H1 (cell line): ENCODE measurements around the gene ZNF30.

Experiments used
- CTCF ChIP-seq, 3 experiments: IDR thresholded peaks; 1 replicate in 2 of 3; 2 replicates in 1 of 3; pipeline versions ENCODE4 v1.5.1 to v1.6.1; 2011; ENCODE audit warnings: low read length in 3 of 3, mild to moderate bottlenecking in 3 of 3, inconsistent platforms in 2 of 3, low read depth in 1 of 3, moderate library complexity in 1 of 3; ENCODE audit not compliant: insufficient read depth in 1 of 3; ENCODE audit errors: control extremely low read depth in 1 of 3
- EP300 ChIP-seq, 2 experiments: IDR thresholded peaks; 1 replicate in 1 of 2; 2 replicates in 1 of 2; pipeline ENCODE4 v1.6.1; 2011 to 2012; ENCODE audit warnings: low read depth in 2 of 2, low read length in 2 of 2, mild to moderate bottlenecking in 2 of 2, borderline replicate concordance in 1 of 2, inconsistent platforms in 1 of 2, moderate library complexity in 1 of 2
- FOSL1 ChIP-seq: IDR thresholded peaks from 2 replicates; pipeline ENCODE4 v1.6.1; 2011; ENCODE audit warnings: mild to moderate bottlenecking, low read depth, low read length, moderate library complexity; ENCODE audit not compliant: insufficient read depth
- JUN ChIP-seq: IDR thresholded peaks from 2 replicates; pipeline ENCODE4 v1.6.1; 2011; ENCODE audit warnings: low read depth, mild to moderate bottlenecking, improper control_type of control experiment, low read length
- JUND ChIP-seq: IDR thresholded peaks from 2 replicates; pipeline ENCODE4 v1.6.1; 2011; ENCODE audit warnings: mild to moderate bottlenecking, improper control_type of control experiment, low read length
- KDM5A ChIP-seq: fragments of 200-600 bp; IDR thresholded peaks from 2 replicates; pipeline ENCODE4 v1.7.1; 2012; ENCODE audit warnings: mild to moderate bottlenecking, low read length, inconsistent platforms, mixed read lengths
- POLR2A ChIP-seq, 2 experiments: IDR thresholded peaks; 1 replicate in 1 of 2; 2 replicates in 1 of 2; pipeline ENCODE4 v1.6.1; 2011; ENCODE audit warnings: low read depth in 2 of 2, low read length in 2 of 2, mild to moderate bottlenecking in 2 of 2; ENCODE audit errors: control extremely low read depth in 1 of 2
- RNF2 ChIP-seq: fragments of 200-900, 300-1000 bp; sonication (generic); IDR thresholded peaks from 2 replicates; pipeline ENCODE4 v1.7.1; 2016; ENCODE audit warnings: borderline replicate concordance, low read depth, mild to moderate bottlenecking, antibody characterized with exemption, low read length; ENCODE audit not compliant: poor library complexity, severe bottlenecking; ENCODE audit errors: missing control alignments
- SIN3A ChIP-seq, 2 experiments: IDR thresholded peaks in 1 of 2; conservative IDR thresholded peaks in 1 of 2; 2 replicates each; pipeline ENCODE4 v1.6.1; 2011 to 2012; ENCODE audit warnings: low read length in 2 of 2, improper control_type of control experiment in 1 of 2, low read depth in 1 of 2, mild to moderate bottlenecking in 1 of 2
- SIX5 ChIP-seq: IDR thresholded peaks from 2 replicates; pipeline ENCODE4 v1.6.1; 2011; ENCODE audit warnings: mild to moderate bottlenecking, low read depth, low read length
- TF ChIP-seq, protein P1 (sequence below): IDR thresholded peaks from 2 replicates; pipeline ENCODE4 v1.6.1; 2012; ENCODE audit warnings: inconsistent platforms

DNA sequence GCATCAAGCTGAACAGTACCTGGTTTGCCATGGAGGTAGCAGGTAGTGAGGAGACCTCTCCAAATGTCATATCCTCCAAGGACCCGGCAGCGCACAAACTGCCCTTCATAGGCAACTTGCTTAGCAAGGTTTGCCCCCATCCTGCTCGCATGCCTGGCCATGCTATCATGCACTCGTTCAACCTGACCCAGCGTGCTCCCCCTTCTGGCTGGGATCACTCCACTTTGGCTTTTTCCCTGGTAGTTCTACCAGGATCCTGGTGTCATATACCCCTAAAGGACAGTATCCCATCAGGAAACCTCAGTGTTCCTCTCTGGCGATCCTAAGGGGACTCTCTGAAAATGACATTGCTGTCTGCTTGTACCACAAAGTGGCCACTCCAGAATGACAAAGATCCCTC, 38.6 kb upstream of the ZNF30 start:
- TF ChIP-seq CTCF (IDR thresholded peaks at IDR 0.05; ENCODE audit: control extremely low read depth in 1 of 3, insufficient read depth in 1 of 3, low read depth in 1 of 3, low read length in 3 of 3) (peak in 2 of 3 experiments; percentile 24 to 29; a peak in 2 of 4 replicates), EP300 (IDR thresholded peaks at IDR 0.05; ENCODE audit: borderline replicate concordance in 1 of 2, low read depth in 2 of 2, low read length in 2 of 2) (no peak), POLR2A (IDR thresholded peaks at IDR 0.05; ENCODE audit: control extremely low read depth in 1 of 2, low read depth in 2 of 2, low read length in 2 of 2) (no peak), SIX5 (no peak), RNF2 (no peak), KDM5A (no peak), SIN3A (conservative IDR thresholded peaks at IDR 0.05 in 1 of 2, IDR thresholded peaks at IDR 0.05 in 1 of 2; ENCODE audit: low read depth in 1 of 2, low read length in 2 of 2) (no peak), JUN (no peak), FOSL1 (no peak), JUND (no peak)
- TF ChIP-seq, protein P1, sequence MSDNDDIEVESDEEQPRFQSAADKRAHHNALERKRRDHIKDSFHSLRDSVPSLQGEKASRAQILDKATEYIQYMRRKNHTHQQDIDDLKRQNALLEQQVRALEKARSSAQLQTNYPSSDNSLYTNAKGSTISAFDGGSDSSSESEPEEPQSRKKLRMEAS: no peak
